Right kidney (tissue), 1 donor: ENCODE measurements around the gene CRYL1.

Experiments used
- DNase-seq: peaks from one replicate; pipeline ENCODE4 v3.0.0-alpha.2; 2016

Gene CRYL1

DNA sequence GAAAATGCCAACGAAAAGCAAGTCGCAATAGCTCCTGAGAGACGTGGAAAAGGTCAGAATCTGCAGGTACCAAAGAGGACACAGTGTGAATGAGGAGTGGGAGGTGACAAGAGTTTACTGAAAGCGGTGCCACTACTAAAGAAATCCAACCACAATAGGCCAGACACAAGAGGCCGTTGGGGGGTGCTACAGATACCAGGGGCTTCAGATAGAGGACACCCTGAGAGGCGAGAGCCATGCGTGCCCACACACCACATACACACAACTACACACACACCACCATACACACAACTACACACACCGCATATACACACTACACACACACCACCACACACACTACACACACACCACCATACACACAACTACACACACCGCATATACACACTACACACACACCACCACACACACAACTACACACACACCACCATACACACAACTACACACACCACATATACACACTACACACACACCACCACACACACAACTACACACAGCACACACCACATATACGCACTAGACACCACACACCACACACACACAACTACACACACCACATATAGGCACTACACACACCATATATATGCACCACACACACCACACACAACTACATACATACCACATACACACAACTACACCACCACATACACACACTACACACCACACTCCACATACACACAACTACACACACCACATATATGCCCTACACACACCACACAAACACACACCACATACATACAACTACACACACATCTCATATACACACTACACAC, 28.5 kb downstream of the CRYL1 start:
- no peak for DNase-seq

DNA sequence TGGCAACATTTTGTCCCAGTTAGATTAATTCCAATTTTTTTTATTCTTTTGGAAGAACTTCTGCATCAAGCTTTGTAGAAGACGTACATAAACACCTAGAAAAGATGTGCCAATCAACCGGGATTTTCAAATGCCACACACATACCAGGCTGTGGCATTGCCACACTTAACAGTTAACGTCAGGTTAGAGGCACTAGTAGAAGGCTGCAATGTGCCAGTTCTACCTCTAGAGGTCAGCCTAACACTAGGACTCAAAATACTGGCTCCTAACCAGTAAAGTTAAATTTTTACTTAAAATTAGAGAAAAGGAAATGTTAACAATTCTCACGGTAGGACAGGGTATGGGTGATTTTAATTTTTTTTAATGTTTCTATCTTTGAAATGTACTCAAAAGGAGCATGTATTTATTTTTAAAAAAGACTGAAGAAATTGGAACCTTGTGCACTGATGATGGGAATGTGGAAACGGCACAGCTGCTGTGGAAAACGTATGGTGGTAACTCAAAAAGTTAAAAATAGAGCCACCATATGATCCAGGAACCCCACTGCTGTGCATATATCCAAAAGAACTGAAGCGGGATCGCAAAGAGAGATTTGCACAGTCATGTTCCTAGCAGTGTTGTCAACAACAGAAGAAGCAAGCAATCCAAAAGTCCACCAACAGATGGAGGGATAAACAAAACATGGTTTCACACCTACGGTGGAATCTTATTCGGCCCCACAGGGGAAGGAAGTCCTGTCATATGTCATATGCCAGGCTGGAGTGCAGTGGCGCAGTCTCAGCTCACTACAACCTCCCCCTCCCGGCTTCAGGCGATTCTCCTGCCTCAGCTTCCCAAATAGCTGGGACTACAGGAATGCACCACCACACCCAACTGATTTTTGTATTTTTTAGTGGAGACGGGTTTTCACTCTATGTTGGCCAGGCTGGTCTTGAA, 30.3 kb downstream of the CRYL1 start:
- peak; percentile 45 for DNase-seq

DNA sequence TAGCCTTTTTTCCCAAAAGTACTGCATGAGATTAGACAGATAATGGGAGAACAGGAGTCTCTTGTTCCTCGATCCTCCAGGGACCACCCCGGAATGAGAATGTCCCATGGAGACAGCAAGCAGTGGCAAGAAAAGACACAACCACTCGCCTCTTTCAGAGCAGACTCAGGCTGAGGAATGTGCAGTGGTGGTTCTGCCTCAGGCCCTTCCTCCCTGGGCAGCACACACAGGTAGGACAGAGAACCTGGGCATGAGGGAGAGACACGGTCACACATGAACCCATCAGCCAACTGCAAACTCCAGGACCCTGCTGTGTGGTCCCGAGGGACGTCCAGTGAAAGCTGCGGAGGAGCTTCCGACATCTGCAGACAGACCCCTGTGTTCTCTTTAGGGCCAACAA, 31.0 kb downstream of the CRYL1 start:
- no peak for DNase-seq

DNA sequence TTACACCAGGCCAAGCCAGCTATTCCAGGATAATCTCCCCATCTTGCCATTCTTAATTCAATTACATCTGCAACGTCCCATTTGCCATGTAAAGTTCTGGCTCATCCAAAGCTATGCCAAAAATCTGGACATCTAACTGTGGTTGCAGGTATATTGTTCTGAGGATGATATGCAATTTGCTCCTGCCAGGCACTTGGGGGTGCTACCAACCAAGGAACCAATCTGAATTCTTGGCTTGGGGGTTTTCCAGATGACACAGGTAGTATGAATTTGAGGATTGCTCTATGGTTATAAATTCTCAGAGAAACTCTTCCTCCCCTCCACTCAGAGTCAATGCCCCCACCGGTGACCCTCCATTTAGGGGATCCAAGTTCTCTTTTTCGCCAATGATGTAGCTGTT, 33.0 kb downstream of the CRYL1 start:
- DNase-seq: no peak

DNA sequence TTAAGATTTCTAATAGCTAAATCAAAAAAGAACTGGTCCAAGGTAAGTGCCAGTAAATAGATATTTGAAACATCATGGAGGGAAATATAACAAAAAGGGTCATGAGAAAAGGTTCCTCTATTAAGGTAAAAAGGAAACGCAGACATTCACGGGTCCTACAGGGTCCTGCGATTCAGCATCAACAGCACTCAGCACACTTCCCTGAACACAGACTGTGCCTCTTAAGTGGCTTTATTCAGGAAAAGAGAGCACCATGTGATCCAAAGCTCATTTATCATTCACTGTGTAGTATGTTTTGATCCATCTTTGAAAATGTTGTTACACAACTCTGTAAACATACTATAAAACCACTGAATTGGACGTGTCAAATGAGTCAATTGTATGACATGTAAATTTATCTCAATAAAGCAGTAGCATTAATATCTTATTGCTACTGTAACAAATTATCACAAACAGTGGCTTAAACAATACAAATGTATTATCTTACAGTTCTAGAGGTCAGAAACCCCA, 33.7 kb downstream of the CRYL1 start:
- no peak for DNase-seq

DNA sequence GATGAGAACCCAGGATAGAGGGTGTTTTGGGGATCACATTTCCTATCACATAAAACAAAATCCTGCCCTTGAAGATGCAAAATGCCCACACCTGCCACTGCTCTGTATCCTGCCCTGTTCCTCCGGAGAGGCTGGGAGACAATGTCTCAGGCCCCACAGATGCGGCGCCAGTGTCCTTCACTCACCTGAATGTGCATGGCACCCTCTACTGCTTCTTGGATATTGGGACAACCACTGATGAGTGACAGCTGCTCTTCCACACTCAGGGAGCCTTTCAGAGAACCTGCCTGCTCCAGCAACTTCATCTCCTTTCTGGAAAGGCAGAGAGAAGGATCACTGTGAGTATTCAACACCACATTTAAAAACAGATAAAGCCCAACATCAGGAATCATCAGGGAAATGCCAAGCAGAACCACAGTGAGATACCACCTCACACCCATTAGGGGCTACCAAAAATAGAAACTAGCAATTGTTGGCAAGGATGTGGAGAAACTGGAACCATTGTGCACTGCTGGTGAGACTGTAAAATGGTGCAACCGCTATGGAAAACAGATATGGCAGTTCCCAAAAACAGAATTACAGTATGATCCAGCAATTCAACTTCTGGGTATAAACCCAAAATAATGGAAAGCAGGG, 36.4 kb downstream of the CRYL1 start:
- no peak for DNase-seq

DNA sequence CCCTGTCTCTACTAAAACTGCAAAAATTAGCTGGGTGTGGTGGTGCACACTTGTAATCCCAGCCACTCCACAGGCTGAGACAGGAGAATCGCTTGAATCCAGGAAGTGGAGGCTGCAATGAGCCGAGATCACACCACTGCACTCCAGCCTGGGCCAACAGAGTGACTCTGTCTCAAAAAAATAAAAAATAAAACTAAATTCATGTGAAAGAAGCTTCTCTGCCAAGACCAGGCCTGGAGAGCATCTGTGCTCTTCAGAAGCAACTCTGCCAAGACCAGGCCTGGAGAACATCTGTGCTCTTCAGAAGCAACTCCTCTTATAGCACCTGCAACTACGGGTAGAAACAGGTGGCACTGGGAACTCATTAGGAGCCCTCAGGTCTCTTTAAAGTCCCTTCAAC, 37.7 kb downstream of the CRYL1 start:
- DNase-seq: no peak

DNA sequence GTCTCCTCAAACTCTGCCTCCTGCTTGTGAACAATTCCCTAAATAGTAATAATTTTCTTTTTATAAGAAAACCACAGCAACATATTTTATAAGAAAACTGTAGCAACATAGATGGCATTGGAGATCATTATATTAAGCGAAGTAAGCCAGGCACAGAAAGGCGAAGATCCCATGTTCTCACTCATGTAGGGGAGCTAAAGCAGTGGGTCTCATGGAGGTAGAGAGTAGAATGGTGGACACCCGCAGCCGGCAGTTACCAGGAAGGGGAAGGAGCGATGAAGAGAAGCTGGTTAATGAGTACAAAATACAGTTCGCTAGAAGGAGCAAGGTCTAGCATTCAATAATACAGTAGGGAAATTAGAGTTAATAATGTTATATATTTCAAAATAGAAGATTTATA, 42.9 kb downstream of the CRYL1 start:
- DNase-seq: no peak

DNA sequence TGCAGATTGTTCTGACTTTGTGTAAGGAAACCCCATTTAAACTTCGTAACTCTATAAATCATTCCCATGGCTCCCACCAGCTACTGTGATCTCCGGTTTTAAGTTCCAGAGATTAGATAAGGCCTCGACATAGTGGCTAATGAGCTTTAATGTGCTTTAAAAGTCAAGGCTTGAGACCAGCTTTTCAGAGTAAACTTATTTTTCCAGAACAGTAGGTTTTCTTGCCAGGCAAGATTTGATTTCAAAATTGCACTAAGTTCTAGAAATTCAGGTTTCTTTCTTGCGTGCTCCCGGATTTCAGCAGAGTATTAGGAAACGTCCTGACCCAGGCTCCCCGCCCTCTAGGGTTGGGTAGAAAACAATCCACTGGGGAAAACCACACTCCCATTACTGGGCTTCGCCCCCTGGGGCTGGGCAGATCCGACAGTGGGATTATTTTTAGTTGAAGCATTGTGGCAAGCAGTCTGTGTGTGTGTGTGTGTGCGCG, 43.3 kb downstream of the CRYL1 start:
- peak; percentile 32 for DNase-seq

DNA sequence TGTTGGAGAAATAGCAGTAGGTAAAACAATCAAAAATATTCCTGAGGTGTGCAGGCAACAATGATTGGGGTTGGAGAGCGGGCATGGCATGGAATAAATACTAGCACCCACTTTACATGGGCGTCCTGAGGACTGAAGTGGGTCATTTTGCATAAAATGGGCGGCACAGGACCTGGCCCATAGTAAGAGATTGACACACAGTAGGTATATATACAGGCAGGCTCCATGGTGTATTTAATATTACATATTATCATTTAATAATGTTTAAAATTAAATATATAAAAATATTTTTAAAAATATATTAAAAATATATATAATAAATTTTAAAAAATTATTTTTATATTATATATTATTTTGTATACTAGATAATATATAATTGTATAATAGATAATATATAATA, 48.3 kb downstream of the CRYL1 start:
- DNase-seq: no peak

DNA sequence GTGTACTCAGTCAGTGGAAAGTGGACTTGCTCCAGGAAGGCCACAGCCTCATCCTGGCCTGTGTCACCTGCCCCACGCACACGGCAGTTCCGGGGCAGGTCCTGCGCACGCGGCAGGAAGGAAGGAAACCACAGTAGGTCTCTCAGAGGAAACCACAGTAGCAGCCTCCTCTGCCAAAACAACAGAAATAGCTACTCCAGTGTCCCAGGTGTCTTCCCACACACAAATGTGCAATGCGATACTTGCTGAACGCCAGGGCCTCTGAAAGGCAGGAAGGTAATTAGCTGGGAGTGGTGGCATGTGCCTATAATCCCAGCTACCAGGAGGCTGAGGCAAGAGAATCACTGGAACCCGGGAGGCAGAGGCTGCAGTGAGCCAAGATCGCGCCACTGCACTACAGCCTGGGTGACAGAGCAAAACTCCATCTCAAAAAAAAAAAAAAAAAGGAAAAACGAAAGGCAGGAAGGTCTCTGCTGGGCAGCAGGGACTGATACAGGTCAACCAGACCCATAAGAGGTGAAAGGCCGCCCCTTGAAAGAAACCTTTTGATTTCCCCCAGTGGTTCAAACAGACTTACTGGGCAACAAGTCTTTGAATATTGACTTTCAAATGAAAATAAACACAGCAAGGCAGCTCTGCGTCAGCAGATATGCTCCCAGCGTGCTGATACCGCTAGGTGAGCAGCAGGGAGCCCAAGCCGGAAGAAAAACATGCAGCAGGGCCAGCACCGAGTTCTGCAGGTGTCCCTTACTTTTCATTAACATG, 49.5 kb downstream of the CRYL1 start:
- DNase-seq: no peak

DNA sequence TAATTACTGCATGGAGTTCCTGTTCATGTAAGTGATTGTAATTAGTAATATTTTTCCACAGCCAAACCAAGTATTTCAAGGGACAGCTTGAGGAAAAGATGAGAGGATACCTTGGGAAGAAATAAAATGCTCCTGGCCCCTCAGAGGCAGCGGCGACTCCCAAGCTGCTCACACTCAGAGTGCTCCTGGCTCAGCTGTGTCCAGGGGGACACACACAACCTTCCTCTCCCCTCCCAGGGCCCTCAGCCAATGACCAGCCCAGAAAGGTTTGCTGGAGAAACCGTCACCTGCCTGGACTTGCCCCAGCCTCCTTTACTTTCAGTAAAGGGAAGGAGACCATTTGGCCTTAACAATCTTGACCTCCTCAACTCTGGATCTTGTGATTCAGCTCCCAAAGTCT, 51.1 kb downstream of the CRYL1 start:
- no peak for DNase-seq

DNA sequence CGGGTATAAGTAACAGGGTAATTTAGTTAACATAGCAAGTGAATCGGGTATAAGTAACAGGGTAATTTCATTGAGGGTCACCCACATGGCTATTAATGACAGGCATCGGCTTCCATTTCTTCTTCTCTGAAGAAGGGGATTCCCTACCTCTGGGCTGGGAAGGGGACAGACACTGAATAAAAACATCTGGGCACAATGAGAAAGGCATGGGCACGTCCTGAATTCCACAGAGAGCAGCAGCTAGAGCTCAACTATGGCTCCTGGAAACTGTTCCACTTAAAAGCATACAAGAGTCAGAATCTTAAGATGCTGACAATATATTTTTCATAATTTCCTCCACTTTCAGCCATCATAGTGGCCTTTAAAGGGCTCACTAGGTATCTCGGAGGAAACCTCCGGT, 51.8 kb downstream of the CRYL1 start:
- DNase-seq: no peak

DNA sequence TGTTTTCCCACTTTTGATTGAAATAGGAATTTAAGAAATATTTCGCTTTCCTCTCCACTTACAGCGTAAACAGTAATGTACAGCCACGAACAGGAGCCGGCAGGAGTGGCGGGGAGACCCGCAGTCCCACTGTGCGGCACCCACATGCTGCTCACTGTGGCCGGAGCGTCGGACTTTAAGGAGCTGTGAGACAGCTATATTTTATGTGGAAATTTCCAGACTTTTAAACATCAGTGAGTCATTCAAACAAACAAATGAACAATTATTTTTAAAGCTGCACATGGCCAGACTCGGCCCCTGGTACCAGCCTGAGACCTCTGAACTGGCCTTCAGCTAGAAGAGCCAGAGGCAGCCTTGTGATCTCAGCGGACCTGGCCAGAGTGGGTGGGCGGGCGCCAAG, 52.5 kb downstream of the CRYL1 start:
- no peak for DNase-seq

DNA sequence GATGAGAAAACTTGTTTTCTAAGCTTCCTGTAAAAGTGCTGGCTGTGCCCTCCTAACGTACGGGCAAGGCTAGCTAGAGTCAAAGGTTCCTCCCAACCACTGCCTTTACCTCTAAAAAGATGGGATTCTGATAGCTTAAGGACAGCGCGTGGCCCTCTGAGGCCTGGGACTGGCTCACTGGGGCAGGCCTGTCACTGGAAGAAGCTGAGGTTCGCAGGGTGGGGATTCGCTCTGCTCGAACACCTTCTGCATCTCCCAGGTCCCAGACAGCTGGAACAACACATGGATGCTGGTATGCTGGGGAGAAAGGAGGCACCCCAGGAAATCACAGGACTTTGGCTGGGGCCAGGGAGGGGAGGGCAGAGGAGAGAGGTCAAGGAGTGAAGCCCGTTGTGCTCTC, 53.1 kb downstream of the CRYL1 start:
- DNase-seq: no peak

DNA sequence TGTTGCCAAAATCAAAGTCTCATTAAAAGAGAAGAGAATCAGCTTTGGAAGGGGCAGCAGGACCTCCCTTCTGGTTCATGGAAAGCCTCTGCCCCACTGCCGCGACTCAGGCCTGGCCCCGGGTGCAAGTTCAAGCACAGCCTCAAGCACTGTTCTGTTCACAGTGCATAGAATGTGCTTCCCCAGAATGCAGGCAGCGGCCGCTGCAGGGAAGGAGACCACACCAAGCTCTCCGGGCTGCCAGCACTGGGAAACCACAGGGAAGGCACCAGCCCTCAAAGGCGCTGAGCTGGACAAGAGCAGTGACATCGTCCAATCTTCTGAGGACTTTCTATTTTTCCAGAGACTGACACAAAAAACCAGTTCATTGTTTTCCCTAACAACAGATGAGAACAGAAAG, 55.5 kb downstream of the CRYL1 start:
- DNase-seq: no peak

DNA sequence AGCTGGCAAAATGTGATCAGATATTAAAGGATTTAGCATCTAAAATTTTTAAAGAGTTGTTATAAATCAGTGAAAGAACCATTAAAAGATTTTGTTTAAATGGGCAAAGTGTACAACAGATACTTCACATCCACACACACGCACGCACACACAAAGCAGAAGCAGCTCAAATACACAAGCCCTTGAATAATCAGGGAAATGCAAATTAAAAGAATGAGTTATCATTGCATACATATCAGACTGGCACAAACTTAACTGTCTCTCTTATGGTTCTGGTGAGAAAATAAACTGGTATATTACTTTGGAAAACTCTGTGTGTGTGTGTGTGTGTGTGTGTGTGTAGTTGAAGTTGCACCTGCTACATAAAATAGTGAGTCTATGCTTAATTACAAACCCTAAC, 59.3 kb downstream of the CRYL1 start:
- no peak for DNase-seq

DNA sequence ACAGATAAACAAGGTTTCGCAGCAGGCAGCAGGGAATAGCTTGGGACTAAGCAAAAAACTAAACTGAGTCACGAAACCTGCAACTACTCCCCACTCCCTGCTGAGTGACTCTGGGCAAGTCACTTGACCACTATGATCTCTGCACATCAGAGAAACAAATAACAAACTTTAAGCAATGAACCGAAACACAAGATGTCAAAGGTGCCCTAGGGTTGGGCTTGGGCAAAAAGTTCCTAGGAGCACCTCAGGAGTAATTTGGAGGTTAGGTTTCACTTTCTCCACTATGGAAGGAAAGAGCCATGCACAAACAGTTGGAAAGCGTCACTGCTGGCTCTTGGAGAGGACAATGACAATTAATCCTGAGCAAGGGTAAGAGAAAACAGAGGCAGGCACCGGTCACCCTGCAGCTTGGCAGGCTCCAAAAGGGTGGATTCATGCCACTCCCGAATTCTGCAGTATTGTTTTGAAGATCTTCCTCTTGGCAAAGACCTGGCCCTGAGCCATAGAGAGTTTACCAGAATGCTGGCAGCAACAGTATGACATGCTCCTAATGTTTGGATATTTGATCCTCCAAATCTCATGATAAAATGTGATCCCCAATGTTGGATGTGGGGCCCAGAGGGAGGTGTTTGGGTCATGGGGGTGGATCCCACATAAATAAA, 60.3 kb downstream of the CRYL1 start:
- peak; percentile 25 for DNase-seq

DNA sequence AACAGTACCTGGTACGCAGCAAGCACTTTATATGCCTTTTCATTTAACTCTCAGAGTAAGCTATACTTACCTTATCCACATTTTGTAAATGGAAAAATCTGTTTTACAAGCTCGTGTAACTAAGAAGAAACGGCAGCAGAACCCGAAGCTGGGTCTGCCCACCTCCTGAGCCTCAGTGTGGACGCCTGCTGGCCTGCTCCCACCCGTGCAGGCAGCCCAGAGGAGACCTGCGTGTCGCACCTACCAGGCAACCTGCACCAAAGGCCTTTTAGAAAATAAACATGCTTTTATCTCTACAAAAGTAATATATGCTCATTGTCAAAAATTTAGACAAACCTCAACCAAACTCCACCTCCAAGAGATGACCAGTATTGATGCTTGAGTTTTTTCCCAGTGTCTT, 62.7 kb downstream of the CRYL1 start:
- DNase-seq: no peak

DNA sequence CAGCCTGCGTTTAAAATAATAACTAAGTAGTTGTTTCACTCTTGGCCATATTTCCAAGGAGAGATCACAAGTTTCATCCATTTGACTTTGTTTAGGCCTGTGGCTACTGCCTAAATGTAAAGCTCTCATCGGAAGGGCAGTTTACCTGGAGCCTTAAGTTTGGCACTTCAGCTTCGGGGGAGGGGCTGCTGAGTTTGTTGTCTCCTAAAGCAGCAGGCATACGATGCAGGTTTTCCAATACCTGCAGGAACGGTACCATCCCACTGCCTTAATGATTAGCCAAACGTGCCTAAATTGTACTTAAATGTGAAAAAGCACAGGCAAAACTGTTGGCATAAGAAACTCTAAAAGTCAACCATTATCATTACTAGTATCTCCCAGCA, 63.1 kb downstream of the CRYL1 start:
- no peak for DNase-seq

DNA sequence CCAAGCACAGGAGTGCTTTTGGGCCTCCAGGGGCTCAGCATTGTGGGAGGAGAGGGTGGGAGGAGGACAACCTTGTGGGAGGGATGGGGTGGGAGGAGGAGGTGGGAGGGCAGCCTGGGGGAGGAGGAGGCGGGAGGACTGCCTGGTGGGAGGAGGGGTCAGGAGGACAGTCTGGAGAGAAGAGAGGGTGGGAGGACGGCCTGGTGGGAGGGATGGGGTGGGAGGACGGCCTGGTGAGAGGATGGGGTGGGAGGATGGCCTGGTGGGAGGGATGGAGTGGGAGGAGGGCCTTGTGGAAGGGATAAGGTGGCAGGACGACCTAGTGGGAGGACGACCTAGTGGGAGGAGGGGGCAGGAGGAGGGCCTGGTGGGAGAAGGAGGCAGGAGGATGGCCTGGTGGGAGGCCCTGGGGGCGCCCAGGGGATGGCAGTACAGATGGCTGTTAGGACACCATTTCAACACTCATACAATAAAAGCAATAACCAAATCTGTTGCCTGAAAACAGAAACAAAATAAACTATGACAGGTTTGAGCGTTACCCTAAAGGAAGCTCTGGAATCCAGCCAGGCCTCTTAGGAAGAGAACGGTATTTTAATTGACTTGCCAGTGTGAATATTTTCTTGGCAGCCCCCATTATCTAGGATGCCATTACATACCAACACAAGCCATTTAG, 63.7 kb downstream of the CRYL1 start:
- no peak for DNase-seq
